Measurements from ENCODE around the gene IQCH.
"Not testable (repeated sequence)": the region's sequence is repeated elsewhere in the genome, so short reads cannot be mapped to it uniquely, and the experiment has no call there.

IQCH gene

GRCh38 chr15:67249830-67250229, 4.8 kb upstream of the IQCH start:
- Histone ChIP-seq H3K9ac (ENCODE audit: low read depth, low read length) (no peak overlapping the region), H3K27ac (ENCODE audit: low read length) (no peak overlapping the region), H3K4me1 (ENCODE audit: insufficient read depth, low read length) (no peaks in the 10 kb centered on the region), H3K27me3 (ENCODE audit: insufficient read depth, low read length) (no peaks in the 10 kb centered on the region), H3K9me3 (ENCODE audit: insufficient read depth, low read depth, low read length) (no peaks in the 10 kb centered on the region), H3K36me3 (ENCODE audit: insufficient read depth, low read depth, low read length) (no peaks in the 10 kb centered on the region), H3K4me3 (ENCODE audit: low read length) (no peak overlapping the region)

GRCh38 chr15:67251318-67251717, 3.3 kb upstream of the IQCH start:
- Histone ChIP-seq H3K4me3 (ENCODE audit: low read length) (no peak overlapping the region), H3K27me3 (ENCODE audit: insufficient read depth, low read length) (peaks cover 15% of the 10 kb centered on the region; the same call in 1 of the 2 replicates), H3K9me3 (ENCODE audit: insufficient read depth, low read depth, low read length) (no peaks in the 10 kb centered on the region), H3K4me1 (ENCODE audit: insufficient read depth, low read length) (no peaks in the 10 kb centered on the region), H3K9ac (ENCODE audit: low read depth, low read length) (no peak overlapping the region), H3K36me3 (ENCODE audit: insufficient read depth, low read depth, low read length) (no peaks in the 10 kb centered on the region), H3K27ac (ENCODE audit: low read length) (no peak overlapping the region)

- Histone ChIP-seq H3K27me3 (ENCODE audit: insufficient read depth, low read length) (peaks cover 15% of the 10 kb centered on the region; the same call in 1 of the 2 replicates), H3K27ac (ENCODE audit: low read length) (no peak overlapping the region), H3K36me3 (ENCODE audit: insufficient read depth, low read depth, low read length) (no peaks in the 10 kb centered on the region), H3K9ac (ENCODE audit: low read depth, low read length) (no peak overlapping the region), H3K4me3 (ENCODE audit: low read length) (peak overlapping the region; percentile 84; the same call in 1 of the 2 replicates), H3K9me3 (ENCODE audit: insufficient read depth, low read depth, low read length) (no peaks in the 10 kb centered on the region), H3K4me1 (ENCODE audit: insufficient read depth, low read length) (no peaks in the 10 kb centered on the region)
Measured at GRCh38 chr15:67253101-67253500, 1.5 kb upstream of the IQCH start.

GRCh38 chr15:67253549-67254237, 893 bp upstream of the IQCH start:
- Histone ChIP-seq H3K9ac (ENCODE audit: low read depth, low read length) (peak overlapping the region; percentile 79), H3K27me3 (ENCODE audit: insufficient read depth, low read length) (peaks cover 15% of the 10 kb centered on the region; the same call in 1 of the 2 replicates), H3K9me3 (ENCODE audit: insufficient read depth, low read depth, low read length) (no peaks in the 10 kb centered on the region), H3K27ac (ENCODE audit: low read length) (no peak overlapping the region), H3K36me3 (ENCODE audit: insufficient read depth, low read depth, low read length) (no peaks in the 10 kb centered on the region), H3K4me1 (ENCODE audit: insufficient read depth, low read length) (no peaks in the 10 kb centered on the region), H3K4me3 (ENCODE audit: low read length) (peak overlapping the region; percentile 84)

- H3K27me3 ChIP-seq (ENCODE audit: insufficient read depth, low read length): peaks cover 15% of the 10 kb centered on the region; the same call in 1 of the 2 replicates
- H3K9ac ChIP-seq (ENCODE audit: low read depth, low read length): no peak overlapping the region
- H3K9me3 ChIP-seq (ENCODE audit: insufficient read depth, low read depth, low read length): no peaks in the 10 kb centered on the region
- H3K36me3 ChIP-seq (ENCODE audit: insufficient read depth, low read depth, low read length): no peaks in the 10 kb centered on the region
- H3K4me3 ChIP-seq (ENCODE audit: low read length): no peak overlapping the region
- H3K27ac ChIP-seq (ENCODE audit: low read length): no peak overlapping the region
- H3K4me1 ChIP-seq (ENCODE audit: insufficient read depth, low read length): peaks cover 3% of the 10 kb centered on the region; the same call in 1 of the 2 replicates
Measured at GRCh38 chr15:67256051-67256450, 1.5 kb downstream of the IQCH start.

- not testable (repeated sequence) for H3K4me1 ChIP-seq (ENCODE audit: insufficient read depth, low read length); H3K36me3 ChIP-seq (ENCODE audit: insufficient read depth, low read depth, low read length); H3K9ac ChIP-seq (ENCODE audit: low read depth, low read length); H3K27ac ChIP-seq (ENCODE audit: low read length); H3K9me3 ChIP-seq (ENCODE audit: insufficient read depth, low read depth, low read length); H3K4me3 ChIP-seq (ENCODE audit: low read length)
- H3K27me3 ChIP-seq (ENCODE audit: insufficient read depth, low read length): peaks cover 15% of the 10 kb centered on the region; the same call in 1 of the 2 replicates
Measured at GRCh38 chr15:67258412-67258811, 3.8 kb downstream of the IQCH start.

- Histone ChIP-seq H3K36me3 (ENCODE audit: insufficient read depth, low read depth, low read length) (no peaks in the 10 kb centered on the region), H3K27ac (ENCODE audit: low read length) (no peak overlapping the region), H3K4me1 (ENCODE audit: insufficient read depth, low read length) (peaks cover 3% of the 10 kb centered on the region; the same call in 1 of the 2 replicates), H3K27me3 (ENCODE audit: insufficient read depth, low read length) (peaks cover 15% of the 10 kb centered on the region; the same call in 1 of the 2 replicates), H3K9ac (ENCODE audit: low read depth, low read length) (no peak overlapping the region), H3K9me3 (ENCODE audit: insufficient read depth, low read depth, low read length) (no peaks in the 10 kb centered on the region), H3K4me3 (ENCODE audit: low read length) (no peak overlapping the region)
Measured at GRCh38 chr15:67259379-67259778, 4.8 kb downstream of the IQCH start.

GRCh38 chr15:67259806-67260205, 5.2 kb downstream of the IQCH start:
- peaks cover 3% of the 10 kb centered on the region; the same call in 1 of the 2 replicates for H3K4me1 ChIP-seq (ENCODE audit: insufficient read depth, low read length)
- H3K27ac ChIP-seq (ENCODE audit: low read length): no peak overlapping the region
- no peaks in the 10 kb centered on the region for H3K36me3 ChIP-seq (ENCODE audit: insufficient read depth, low read depth, low read length)
- H3K4me3 ChIP-seq (ENCODE audit: low read length): no peak overlapping the region
- H3K27me3 ChIP-seq (ENCODE audit: insufficient read depth, low read length): peaks cover 15% of the 10 kb centered on the region; the same call in 1 of the 2 replicates
- H3K9ac ChIP-seq (ENCODE audit: low read depth, low read length): no peak overlapping the region
- no peaks in the 10 kb centered on the region for H3K9me3 ChIP-seq (ENCODE audit: insufficient read depth, low read depth, low read length)

- Histone ChIP-seq H3K4me3 (ENCODE audit: low read length) (no peak overlapping the region), H3K27ac (ENCODE audit: low read length) (no peak overlapping the region), H3K4me1 (ENCODE audit: insufficient read depth, low read length) (peaks cover 9% of the 10 kb centered on the region), H3K27me3 (ENCODE audit: insufficient read depth, low read length) (no peaks in the 10 kb centered on the region), H3K9ac (ENCODE audit: low read depth, low read length) (no peak overlapping the region), H3K36me3 (ENCODE audit: insufficient read depth, low read depth, low read length) (no peaks in the 10 kb centered on the region), H3K9me3 (ENCODE audit: insufficient read depth, low read depth, low read length) (no peaks in the 10 kb centered on the region)
Measured at GRCh38 chr15:67266870-67267269, 12.3 kb downstream of the IQCH start.

GRCh38 chr15:67267440-67267839, 12.9 kb downstream of the IQCH start:
- Histone ChIP-seq H3K36me3 (ENCODE audit: insufficient read depth, low read depth, low read length) (no peaks in the 10 kb centered on the region), H3K4me3 (ENCODE audit: low read length) (no peak overlapping the region), H3K9me3 (ENCODE audit: insufficient read depth, low read depth, low read length) (no peaks in the 10 kb centered on the region), H3K4me1 (ENCODE audit: insufficient read depth, low read length) (peaks cover 9% of the 10 kb centered on the region), H3K27me3 (ENCODE audit: insufficient read depth, low read length) (no peaks in the 10 kb centered on the region), H3K9ac (ENCODE audit: low read depth, low read length) (no peak overlapping the region), H3K27ac (ENCODE audit: low read length) (no peak overlapping the region)

- Histone ChIP-seq H3K36me3 (ENCODE audit: insufficient read depth, low read depth, low read length) (no peaks in the 10 kb centered on the region), H3K4me1 (ENCODE audit: insufficient read depth, low read length) (peaks cover 9% of the 10 kb centered on the region), H3K9ac (ENCODE audit: low read depth, low read length) (no peak overlapping the region), H3K27ac (ENCODE audit: low read length) (no peak overlapping the region), H3K9me3 (ENCODE audit: insufficient read depth, low read depth, low read length) (no peaks in the 10 kb centered on the region), H3K27me3 (ENCODE audit: insufficient read depth, low read length) (no peaks in the 10 kb centered on the region), H3K4me3 (ENCODE audit: low read length) (no peak overlapping the region)
Measured at GRCh38 chr15:67267951-67268941, 13.7 kb downstream of the IQCH start.
